Effector CD4-positive, alpha-beta T cell (primary cell): ENCODE data around the gene NDUFA12.
"Not testable (repeated sequence)": the region's sequence is repeated elsewhere in the genome, so short reads cannot be mapped to it uniquely, and the experiment has no call there.

Experiments used
- DNase-seq: peaks from one replicate; pipeline ENCODE4 v3.0.0-alpha.2; 2020
- total RNA-seq: gene quantifications from one replicate; lab custom pipeline; 2026; lab: John Stamatoyannopoulos, UW

NDUFA12 gene
- total RNA-seq = 16.1 reads per million, percentile 42 among the genes with 10 or more reads in this experiment

- peak; percentile 91 for DNase-seq
Observed at GRCh38 chr12:95003213-95003920, at the start of gene NDUFA12. Gene NDUFA12, minus strand, starts transcription at chr12:95003697. Its CDS starts 17 bp downstream, at chr12:95003680.

GRCh38 chr12:95051241-95051640 is 47.7 kb upstream of the NDUFA12 start:
- no peak for DNase-seq

- DNase-seq = no peak
Observed at GRCh38 chr12:95037906-95038305, 34.4 kb upstream of the NDUFA12 start.

- DNase-seq = no peak
Observed at GRCh38 chr12:95034750-95035149, 31.3 kb upstream of the NDUFA12 start.

- DNase-seq = no peak
Observed at GRCh38 chr12:95022477-95022876, 19.0 kb upstream of the NDUFA12 start.

- DNase-seq = no peak
Observed at GRCh38 chr12:95017482-95017881, 14.0 kb upstream of the NDUFA12 start.

- DNase-seq = no peak
Observed at GRCh38 chr12:95016120-95016519, 12.6 kb upstream of the NDUFA12 start.

- no peak for DNase-seq
Observed at GRCh38 chr12:95014554-95014953, 11.1 kb upstream of the NDUFA12 start.

- no peak for DNase-seq
Observed at GRCh38 chr12:95006206-95006605, 2.7 kb upstream of the NDUFA12 start.

GRCh38 chr12:95004610-95005009 is 1.1 kb upstream of the NDUFA12 start:
- no peak for DNase-seq

GRCh38 chr12:95003921-95004272 is 400 bp upstream of the NDUFA12 start:
- DNase-seq = no peak

- no peak for DNase-seq
Observed at GRCh38 chr12:95002754-95003153, 743 bp downstream of the NDUFA12 start.

GRCh38 chr12:94998326-94998725 is 5.2 kb downstream of the NDUFA12 start:
- DNase-seq = no peak

GRCh38 chr12:94997726-94998125 is 5.8 kb downstream of the NDUFA12 start:
- no peak for DNase-seq

GRCh38 chr12:94997061-94997460 is 6.4 kb downstream of the NDUFA12 start:
- DNase-seq = no peak

- DNase-seq = no peak
Observed at GRCh38 chr12:94994312-94994711, 9.2 kb downstream of the NDUFA12 start.

GRCh38 chr12:94993855-94994254 is 9.6 kb downstream of the NDUFA12 start:
- not testable (repeated sequence) for DNase-seq

- no peak for DNase-seq
Observed at GRCh38 chr12:94990222-94990621, 13.3 kb downstream of the NDUFA12 start.

GRCh38 chr12:94988471-94988870 is 15.0 kb downstream of the NDUFA12 start:
- no peak for DNase-seq

- no peak for DNase-seq
Observed at GRCh38 chr12:94987801-94988200, 15.7 kb downstream of the NDUFA12 start.

- DNase-seq = no peak
Observed at GRCh38 chr12:94987076-94987669, 16.3 kb downstream of the NDUFA12 start.

GRCh38 chr12:94985099-94985498 is 18.4 kb downstream of the NDUFA12 start:
- not testable (repeated sequence) for DNase-seq

GRCh38 chr12:94983321-94983720 is 20.2 kb downstream of the NDUFA12 start:
- no peak for DNase-seq

- DNase-seq = no peak
Observed at GRCh38 chr12:94982456-94982855, 21.0 kb downstream of the NDUFA12 start.

GRCh38 chr12:94980577-94980976 is 22.9 kb downstream of the NDUFA12 start:
- no peak for DNase-seq
